ENCODE measurements around the gene HPCAL1. TPM values are rescaled to one million over a fixed set of nuclear protein-coding genes. Genes with fewer than 3 reads are reported as not detected.

The HPCAL1 gene
- total RNA-seq, 1 experiment from 2014 or later: 22.0 TPM

- no peaks in the 10 kb centered on the region for H3K36me3 ChIP-seq (replicated peaks; ENCODE audit: control insufficient read depth, insufficient read depth, low read length)
- H3K4me3 ChIP-seq (ENCODE audit: insufficient read depth, low read depth, low read length): no peak overlapping the region
- H3K27me3 ChIP-seq (ENCODE audit: control insufficient read depth, insufficient read depth, low read length): no peaks in the 10 kb centered on the region
- DNase-seq: no peak
Observed at GRCh38 chr2:10274983-10275802, 27.5 kb upstream of the HPCAL1 start.

- Histone ChIP-seq H3K4me3 (ENCODE audit: insufficient read depth, low read depth, low read length) (no peak overlapping the region), H3K27me3 (ENCODE audit: control insufficient read depth, insufficient read depth, low read length) (no peaks in the 10 kb centered on the region), H3K36me3 (replicated peaks; ENCODE audit: control insufficient read depth, insufficient read depth, low read length) (no peaks in the 10 kb centered on the region)
- DNase-seq: peak; percentile 32
Observed at GRCh38 chr2:10276481-10277292, 26.0 kb upstream of the HPCAL1 start.

DNA sequence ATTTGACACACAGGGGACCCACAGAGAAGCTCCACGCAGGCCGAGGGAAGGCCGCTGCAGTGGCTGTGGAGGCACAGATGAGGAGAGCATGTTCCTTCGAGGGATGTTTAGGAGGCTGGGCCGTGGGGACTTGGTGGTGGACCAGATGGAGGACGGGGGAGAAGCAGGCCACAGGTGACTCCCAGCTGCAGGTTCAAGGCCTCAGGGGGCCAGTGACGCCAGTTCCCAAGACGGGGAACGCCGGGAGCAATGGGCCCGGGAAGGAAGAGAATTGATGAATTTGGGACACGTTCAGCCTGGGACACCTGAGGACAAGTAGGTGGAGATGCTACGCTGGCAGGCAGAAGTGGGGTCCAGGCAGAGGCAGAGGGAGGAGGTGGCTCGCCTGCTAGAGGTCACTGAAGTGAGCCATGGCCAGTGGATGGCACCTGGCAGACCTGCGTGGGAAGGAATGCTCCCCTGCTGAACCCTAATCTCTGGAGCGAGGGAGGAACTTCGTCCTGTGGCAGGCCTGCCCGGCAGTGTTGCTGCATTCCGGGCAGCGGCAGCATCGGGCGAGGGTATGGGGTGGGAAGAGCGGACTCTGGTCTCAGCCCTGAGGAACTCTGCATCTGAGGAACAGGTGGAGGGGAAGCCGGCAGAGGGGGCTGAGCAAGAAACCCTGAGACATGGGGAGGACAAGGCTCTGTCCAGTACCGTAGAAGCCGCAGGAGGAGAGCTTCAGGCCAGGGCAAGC, 25.2 kb upstream of the HPCAL1 start:
- Histone ChIP-seq H3K36me3 (replicated peaks; ENCODE audit: control insufficient read depth, insufficient read depth, low read length) (no peaks in the 10 kb centered on the region), H3K27me3 (ENCODE audit: control insufficient read depth, insufficient read depth, low read length) (no peaks in the 10 kb centered on the region), H3K4me3 (ENCODE audit: insufficient read depth, low read depth, low read length) (no peak overlapping the region)
- DNase-seq: peak; percentile 42

DNA sequence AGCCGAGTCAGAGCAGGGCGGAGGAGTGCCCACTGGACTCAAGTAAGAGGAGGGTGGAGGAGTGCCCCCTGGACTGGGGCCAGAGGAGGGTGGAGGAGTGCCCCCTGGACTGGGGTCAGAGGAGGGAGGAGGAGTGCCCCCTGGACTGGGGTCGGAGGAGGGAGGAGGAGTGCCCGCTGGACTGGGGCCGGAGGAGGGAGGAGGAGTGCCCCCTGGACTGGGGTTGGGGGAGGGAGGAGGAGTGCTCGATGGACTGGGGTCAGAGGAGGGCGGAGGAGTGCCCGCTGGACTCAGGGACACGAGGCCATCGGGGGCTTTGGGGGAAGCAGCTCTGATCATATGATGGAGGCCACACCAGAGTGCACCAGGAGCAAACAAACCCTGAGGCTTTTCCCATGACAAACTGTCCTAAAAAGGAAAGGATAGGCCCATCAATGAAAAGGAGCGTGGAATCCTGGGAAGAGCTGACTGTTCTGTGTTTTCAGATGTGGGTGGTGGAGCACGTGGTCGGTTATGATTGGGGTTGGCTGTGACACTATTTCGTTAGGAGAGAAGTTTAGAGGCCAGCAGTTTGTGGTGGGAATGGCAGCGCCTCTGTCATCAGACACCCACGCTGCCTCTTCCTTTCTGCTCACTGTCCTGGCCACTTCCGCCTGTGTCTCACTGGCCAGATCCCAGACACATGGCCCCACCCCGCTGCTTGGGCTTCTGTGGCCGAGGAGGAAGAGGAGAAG, 24.5 kb upstream of the HPCAL1 start:
- H3K36me3 ChIP-seq (replicated peaks; ENCODE audit: control insufficient read depth, insufficient read depth, low read length): no peaks in the 10 kb centered on the region
- peak; percentile 26 for DNase-seq
- H3K27me3 ChIP-seq (ENCODE audit: control insufficient read depth, insufficient read depth, low read length): no peaks in the 10 kb centered on the region
- no peak overlapping the region for H3K4me3 ChIP-seq (ENCODE audit: insufficient read depth, low read depth, low read length)

DNA sequence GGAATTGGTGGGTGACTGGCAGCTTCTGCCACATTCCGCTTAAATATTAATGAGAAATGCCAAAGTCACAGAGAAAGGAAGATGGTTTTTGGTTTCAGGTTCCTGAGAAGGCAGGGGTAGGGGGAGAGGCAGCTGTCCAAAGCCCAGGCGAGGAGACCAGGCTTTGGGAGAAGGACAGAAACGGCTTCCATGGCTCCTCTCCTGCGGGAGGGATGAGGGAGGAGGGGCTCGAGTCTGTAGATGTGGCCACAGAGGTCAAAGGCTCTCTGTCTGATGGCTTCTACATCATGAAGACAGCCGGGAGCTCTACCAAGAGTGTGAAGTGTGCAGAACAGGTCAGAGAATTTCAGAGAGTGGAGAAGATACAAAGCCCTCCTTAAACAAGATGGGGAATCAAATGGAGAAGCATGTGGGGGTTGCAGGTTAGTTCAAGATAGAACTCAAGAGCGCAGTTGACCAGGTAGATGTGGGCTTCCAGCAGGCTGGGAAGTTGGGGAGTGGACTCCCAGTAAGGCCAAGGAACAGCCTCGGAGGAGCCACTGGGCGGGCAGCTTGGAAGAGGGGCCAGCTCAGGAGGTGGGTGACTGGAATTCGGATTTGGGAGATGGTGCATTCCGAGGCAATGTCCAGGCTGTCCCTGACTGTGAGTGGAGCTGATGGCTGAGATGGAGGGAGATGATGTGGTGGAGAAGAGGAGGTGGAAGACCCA, 23.8 kb upstream of the HPCAL1 start:
- H3K4me3 ChIP-seq (ENCODE audit: insufficient read depth, low read depth, low read length): no peak overlapping the region
- DNase-seq: peak; percentile 31
- H3K27me3 ChIP-seq (ENCODE audit: control insufficient read depth, insufficient read depth, low read length): no peaks in the 10 kb centered on the region
- no peaks in the 10 kb centered on the region for H3K36me3 ChIP-seq (replicated peaks; ENCODE audit: control insufficient read depth, insufficient read depth, low read length)

GRCh38 chr2:10279472-10279870, 23.2 kb upstream of the HPCAL1 start:
- Histone ChIP-seq H3K4me3 (ENCODE audit: insufficient read depth, low read depth, low read length) (no peak overlapping the region), H3K27me3 (ENCODE audit: control insufficient read depth, insufficient read depth, low read length) (no peaks in the 10 kb centered on the region), H3K36me3 (replicated peaks; ENCODE audit: control insufficient read depth, insufficient read depth, low read length) (no peaks in the 10 kb centered on the region)
- DNase-seq: peak; percentile 27

GRCh38 chr2:10279946-10280463, 22.7 kb upstream of the HPCAL1 start:
- Histone ChIP-seq H3K27me3 (ENCODE audit: control insufficient read depth, insufficient read depth, low read length) (no peaks in the 10 kb centered on the region), H3K36me3 (replicated peaks; ENCODE audit: control insufficient read depth, insufficient read depth, low read length) (no peaks in the 10 kb centered on the region), H3K4me3 (ENCODE audit: insufficient read depth, low read depth, low read length) (no peak overlapping the region)
- peak; percentile 26 for DNase-seq

- Histone ChIP-seq H3K36me3 (replicated peaks; ENCODE audit: control insufficient read depth, insufficient read depth, low read length) (no peaks in the 10 kb centered on the region), H3K4me3 (ENCODE audit: insufficient read depth, low read depth, low read length) (no peak overlapping the region), H3K27me3 (ENCODE audit: control insufficient read depth, insufficient read depth, low read length) (no peaks in the 10 kb centered on the region)
- peak; percentile 28 for DNase-seq
Observed at GRCh38 chr2:10281891-10282290, 20.8 kb upstream of the HPCAL1 start.

GRCh38 chr2:10282611-10283105, 20.0 kb upstream of the HPCAL1 start:
- no peak for DNase-seq
- Histone ChIP-seq H3K4me3 (ENCODE audit: insufficient read depth, low read depth, low read length) (no peak overlapping the region), H3K27me3 (ENCODE audit: control insufficient read depth, insufficient read depth, low read length) (no peaks in the 10 kb centered on the region), H3K36me3 (replicated peaks; ENCODE audit: control insufficient read depth, insufficient read depth, low read length) (no peaks in the 10 kb centered on the region)

GRCh38 chr2:10283106-10284062, 19.3 kb upstream of the HPCAL1 start:
- Histone ChIP-seq H3K36me3 (replicated peaks; ENCODE audit: control insufficient read depth, insufficient read depth, low read length) (no peaks in the 10 kb centered on the region), H3K27me3 (ENCODE audit: control insufficient read depth, insufficient read depth, low read length) (no peaks in the 10 kb centered on the region), H3K4me3 (ENCODE audit: insufficient read depth, low read depth, low read length) (no peak overlapping the region)
- DNase-seq: peak; percentile 52

GRCh38 chr2:10284108-10284870, 18.4 kb upstream of the HPCAL1 start:
- Histone ChIP-seq H3K36me3 (replicated peaks; ENCODE audit: control insufficient read depth, insufficient read depth, low read length) (no peaks in the 10 kb centered on the region), H3K4me3 (ENCODE audit: insufficient read depth, low read depth, low read length) (no peak overlapping the region), H3K27me3 (ENCODE audit: control insufficient read depth, insufficient read depth, low read length) (no peaks in the 10 kb centered on the region)
- peak; percentile 56 for DNase-seq

- no peaks in the 10 kb centered on the region for H3K27me3 ChIP-seq (ENCODE audit: control insufficient read depth, insufficient read depth, low read length)
Observed at GRCh38 chr2:10285191-10285555, 17.5 kb upstream of the HPCAL1 start.

More at GRCh38 chr2:10285191-10285555, 17.5 kb upstream of the HPCAL1 start:
- H3K4me3 ChIP-seq (ENCODE audit: insufficient read depth, low read depth, low read length): no peak overlapping the region
- H3K36me3 ChIP-seq (replicated peaks; ENCODE audit: control insufficient read depth, insufficient read depth, low read length): no peaks in the 10 kb centered on the region
- DNase-seq: peak; percentile 63
